Stimulated activated CD8-positive, alpha-beta memory T cell treated with anti-CD3 and anti-CD28 coated beads, Interleukin-7, amount 100 ng/mL, for 48 hours (primary cell): ENCODE data around the gene FBXL7.
"Not testable (repeated sequence)": the region's sequence is repeated elsewhere in the genome, so short reads cannot be mapped to it uniquely, and the experiment has no call there.

Source experiments
- DNase-seq, 2 donors: peaks; one replicate each; pipeline ENCODE4 v3.0.0-alpha.2; 2020; ENCODE audit warnings: low read depth in 1 of 2; ENCODE audit errors: extremely low read depth in 1 of 2

Gene FBXL7

GRCh38 chr5:15852217-15852616 is 352.2 kb downstream of the FBXL7 start:
- no peak for DNase-seq

GRCh38 chr5:15852949-15853348 is 353.0 kb downstream of the FBXL7 start:
- DNase-seq: no peak

GRCh38 chr5:15858326-15858725 is 358.3 kb downstream of the FBXL7 start:
- no peak for DNase-seq

- DNase-seq: no peak
Observed at GRCh38 chr5:15864536-15865215, 364.7 kb downstream of the FBXL7 start.

- DNase-seq: not testable (repeated sequence)
Observed at GRCh38 chr5:15872259-15872658, 372.3 kb downstream of the FBXL7 start.

GRCh38 chr5:15877914-15878313 is 377.9 kb downstream of the FBXL7 start:
- DNase-seq: no peak

GRCh38 chr5:15880201-15880600 is 380.2 kb downstream of the FBXL7 start:
- DNase-seq: no peak

- no peak for DNase-seq
Observed at GRCh38 chr5:15885156-15885555, 385.2 kb downstream of the FBXL7 start.

GRCh38 chr5:15886156-15886555 is 386.2 kb downstream of the FBXL7 start:
- no peak for DNase-seq

GRCh38 chr5:15887093-15887492 is 387.1 kb downstream of the FBXL7 start:
- DNase-seq: no peak

- no peak for DNase-seq
Observed at GRCh38 chr5:15889001-15889400, 389.0 kb downstream of the FBXL7 start.

- no peak for DNase-seq
Observed at GRCh38 chr5:15893866-15894265, 393.9 kb downstream of the FBXL7 start.

- no peak for DNase-seq
Observed at GRCh38 chr5:15897656-15898055, 397.7 kb downstream of the FBXL7 start.

GRCh38 chr5:15898641-15899040 is 398.7 kb downstream of the FBXL7 start:
- no peak for DNase-seq

GRCh38 chr5:15899481-15899880 is 399.5 kb downstream of the FBXL7 start:
- no peak for DNase-seq

GRCh38 chr5:15901151-15901550 is 401.2 kb downstream of the FBXL7 start:
- no peak for DNase-seq

- DNase-seq: no peak
Observed at GRCh38 chr5:15902066-15902465, 402.1 kb downstream of the FBXL7 start.

- DNase-seq: no peak
Observed at GRCh38 chr5:15904899-15905830, 405.2 kb downstream of the FBXL7 start.

- no peak for DNase-seq
Observed at GRCh38 chr5:15914638-15915037, 414.7 kb downstream of the FBXL7 start.

GRCh38 chr5:15926586-15926985 is 426.6 kb downstream of the FBXL7 start:
- no peak for DNase-seq

GRCh38 chr5:15927710-15928380 is 427.9 kb downstream of the FBXL7 start:
- no peak for DNase-seq
